ENCODE measurements around the gene DOCK8.

GRCh38 chr9:488448-488847 lies 273.8 kb downstream of the DOCK8 start:
- TF ChIP-seq EZH2 (IDR thresholded peaks at IDR 0.05; ENCODE audit: borderline replicate concordance, control insufficient read depth, low read depth, low read length) (no peak), RB1 (IDR thresholded peaks at IDR 0.05; ENCODE audit: borderline replicate concordance) (no peak), POLR2AphosphoS5 (IDR thresholded peaks at IDR 0.05; ENCODE audit: low read length) (no peak), ATF2 (IDR thresholded peaks at IDR 0.05; ENCODE audit: low read length) (no peak), ELK1 (IDR thresholded peaks at IDR 0.05; ENCODE audit: low read depth, low read length) (no peak)

All from GM12878 (cell line).